Measurements from ENCODE around the gene SEPHS1.
"Not testable (repeated sequence)": the region's sequence is repeated elsewhere in the genome, so short reads cannot be mapped to it uniquely, and the experiment has no call there.

Gene SEPHS1

GRCh38 chr10:13276146-13276545 lies 71.9 kb downstream of the SEPHS1 start:
- not testable (repeated sequence) for DNase-seq

- no peak for DNase-seq
These were observed 75.9 kb downstream of the SEPHS1 start for GRCh38 chr10:13272164-13272571.

GRCh38 chr10:13271552-13272163 lies 76.4 kb downstream of the SEPHS1 start:
- peak; percentile 5 to 9 for DNase-seq

DNA sequence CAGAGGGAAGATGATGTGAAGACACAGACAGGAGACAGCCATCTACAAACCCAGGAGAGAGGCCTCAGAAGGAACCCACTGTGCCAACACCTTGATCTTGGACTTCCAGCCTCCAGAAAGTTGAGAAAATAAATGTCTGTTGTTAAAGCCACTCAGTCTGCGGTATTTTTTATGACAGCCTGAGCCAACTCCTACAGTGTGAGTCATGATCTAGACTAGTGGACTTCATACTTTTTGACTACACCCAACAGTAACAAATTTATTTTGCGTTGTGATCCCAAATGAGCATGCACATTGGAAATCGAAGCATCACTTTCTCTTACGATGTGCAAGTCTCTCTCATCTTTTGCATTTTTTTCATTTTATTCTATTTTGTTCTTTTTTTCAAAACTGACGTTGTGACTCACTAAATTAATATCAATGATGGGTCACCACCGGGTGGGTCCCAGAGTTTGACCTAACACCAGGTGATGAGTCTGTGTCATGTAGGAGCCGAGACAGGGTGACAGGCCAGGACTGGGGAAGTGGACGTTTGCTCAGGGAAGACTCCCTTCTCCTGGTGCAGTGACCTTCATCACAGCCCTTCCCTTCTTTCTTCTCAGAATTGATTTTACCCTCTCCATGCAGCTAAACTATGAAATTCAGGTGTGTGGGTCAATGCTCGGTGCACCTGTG lies 77.1 kb downstream of the SEPHS1 start:
- no peak for DNase-seq

DNA sequence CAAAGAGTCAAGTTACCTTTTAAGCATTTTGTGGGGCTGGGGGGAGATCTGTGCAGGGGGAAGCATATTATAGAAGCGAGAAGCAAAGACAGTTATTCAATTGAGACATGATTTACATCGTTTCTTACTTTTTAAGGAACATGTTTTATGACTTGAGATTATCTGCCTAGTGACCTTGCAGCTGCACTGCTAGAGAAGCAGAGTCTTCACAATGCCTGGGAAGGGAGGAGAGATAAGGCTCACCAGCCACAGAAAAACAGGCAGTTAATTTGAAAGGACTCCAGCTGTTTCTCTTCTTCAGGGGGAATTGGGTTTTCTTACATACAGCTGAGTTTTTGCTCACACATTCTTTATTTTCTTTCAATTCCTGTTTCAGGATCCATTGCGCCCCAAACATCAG lies 79.3 kb downstream of the SEPHS1 start:
- no peak for DNase-seq

GRCh38 chr10:13268310-13268709 lies 79.8 kb downstream of the SEPHS1 start:
- no peak for DNase-seq

Measured in AML-193 (cell line).